Measurements from ENCODE around the gene ANKHD1. TPM values are rescaled to one million over a fixed set of nuclear protein-coding genes. Genes with fewer than 3 reads are reported as not detected.

The ANKHD1 gene
- polyA plus RNA-seq, 1 of the 3 experiments (the other 2 are of a cell fraction), result 26.7 TPM

GRCh38 chr5:140356853-140357725 lies 44.5 kb upstream of the ANKHD1 start:
- Histone ChIP-seq H3F3A (replicated peaks; ENCODE audit: insufficient read depth) (peaks cover 7% of the 10 kb centered on the region), H3K9me2 (no peaks in the 10 kb centered on the region), H3K9me3 (no peaks in the 10 kb centered on the region), H3K27me3 (ENCODE audit: insufficient read depth) (no peaks in the 10 kb centered on the region), H2AFZ (ENCODE audit: low read depth) (peak overlapping the region; percentile 82), H3K4me1 (ENCODE audit: control insufficient read depth in 1 of 2, insufficient read depth in 2 of 2, low read depth in 1 of 2, low read length in 1 of 2) (peaks cover 0 to 4% of the 10 kb centered on the region in 2 experiments; a peak in 1 of 4 replicates), H3K4me2 (0 out of 2 replicates have a peak overlapping the region, but pooled peaks have one; percentile 13), H3K27ac (ENCODE audit: low read depth in 2 of 2, low read length in 1 of 2) (no peak overlapping the region), H3K9ac (peak overlapping the region; percentile 9; the same call in 1 of the 2 replicates), H3K79me2 (ENCODE audit: insufficient read depth) (no peaks in the 10 kb centered on the region), H3K36me3 (replicated peaks in 1 of 2; ENCODE audit: control insufficient read depth in 1 of 2, insufficient read depth in 2 of 2, low read length in 1 of 2) (no peaks in the 10 kb centered on the region), H4K20me1 (ENCODE audit: insufficient read depth) (no peaks in the 10 kb centered on the region), H3K4me3 (ENCODE audit: low read depth in 2 of 2, low read length in 1 of 2) (peak overlapping the region in 1 of 2 experiments; percentile 9; a peak in 2 of 4 replicates)
- DNase-seq, result no peak
- WGBS (ENCODE audit: low lambda C conversion rate), result 48% methylated on average over 10 of the region's 10 CpGs
- POLR2A ChIA-PET, result no interaction called here
- CTCF ChIA-PET, result interaction anchor here (2.8 to 15.0 kb wide), 2 partner anchors 11 to 115 kb away, joined by 23 to 418 read pairs; partner anchors contain the start of gene HBEGF
- no peak for TF ChIP-seq JUND (IDR thresholded peaks at IDR 0.05)
- TF ChIP-seq MAX (IDR thresholded peaks at IDR 0.05; ENCODE audit: low read depth), result no peak
- no peak for TF ChIP-seq GATA2 (CRISPR knock-in tag; IDR thresholded peaks at IDR 0.05)
- TF ChIP-seq USF1 (IDR thresholded peaks at IDR 0.05; ENCODE audit: borderline replicate concordance, low read depth), result no peak
- no peak for TF ChIP-seq ZBTB33 (IDR thresholded peaks at IDR 0.05; ENCODE audit: borderline replicate concordance, low read depth)
- no peak for TF ChIP-seq POLR2AphosphoS5 (IDR thresholded peaks at IDR 0.05; ENCODE audit: low read depth, low read length)
- no peak for TF ChIP-seq TEAD4 (IDR thresholded peaks at IDR 0.05; ENCODE audit: borderline replicate concordance, insufficient read depth)
- no peak for TF ChIP-seq FOXJ3 (CRISPR knock-in tag; IDR thresholded peaks at IDR 0.05)
- TF ChIP-seq EP300 (IDR thresholded peaks at IDR 0.05; ENCODE audit: borderline replicate concordance in 1 of 2, low read depth in 1 of 2, low read length in 1 of 2), result no peak
- TF ChIP-seq NRF1 (IDR thresholded peaks at IDR 0.05; ENCODE audit: low read depth, low read length), result no peak
- no peak for TF ChIP-seq FOXM1 (IDR thresholded peaks at IDR 0.05; ENCODE audit: low read depth)
- no peak for TF ChIP-seq NFIC (IDR thresholded peaks at IDR 0.05; ENCODE audit: borderline replicate concordance)
- TF ChIP-seq SIN3A (IDR thresholded peaks at IDR 0.05; ENCODE audit: borderline replicate concordance, low read depth, low read length), result no peak
- no peak for TF ChIP-seq CHD2 (IDR thresholded peaks at IDR 0.05; ENCODE audit: low read length, partially characterized antibody)

All from SK-N-SH (cell line).